ENCODE data around the gene UBN2. TPM values are rescaled to one million over a fixed set of nuclear protein-coding genes. Genes with fewer than 3 reads are reported as not detected.

The UBN2 gene
- total RNA-seq, 1 experiment from 2014 or later: 14.8 TPM

GRCh38 chr7:139317939-139318505, 87.0 kb downstream of the UBN2 start:
- CTCF ChIA-PET: no interaction called here
- ATAC-seq: no peak
- H4K20me1 ChIP-seq (ENCODE audit: insufficient read depth): no peaks in the 10 kb centered on the region

More at GRCh38 chr7:139317939-139318505, 87.0 kb downstream of the UBN2 start:
- no peaks in the 10 kb centered on the region for H3K27me3 ChIP-seq (ENCODE audit: insufficient read depth, low read length)
- no peaks in the 10 kb centered on the region for H3K36me3 ChIP-seq (ENCODE audit: control insufficient read depth in 1 of 2, insufficient read depth in 2 of 2, low read length in 2 of 2)
- TF ChIP-seq ZFX (IDR thresholded peaks at IDR 0.05) (no peak), EGR1 (IDR thresholded peaks at IDR 0.05; ENCODE audit: low read depth) (no peak), POLR2A (IDR thresholded peaks at IDR 0.05; ENCODE audit: borderline replicate concordance, extremely low read depth, insufficient read depth, insufficient read length) (no peak), ATF3 (IDR thresholded peaks at IDR 0.05) (no peak), SIN3A (IDR thresholded peaks at IDR 0.05; ENCODE audit: low read depth) (no peak), FOSL1 (IDR thresholded peaks at IDR 0.05; ENCODE audit: low read depth) (no peak), JUND (IDR thresholded peaks at IDR 0.05) (no peak), EZH2phosphoT487 (IDR thresholded peaks at IDR 0.05; ENCODE audit: borderline replicate concordance) (no peak), CEBPB (IDR thresholded peaks at IDR 0.05; ENCODE audit: low read depth) (no peak), ZNF274 (IDR thresholded peaks at IDR 0.05; ENCODE audit: low read depth, low read length) (no peak)
- TF ChIP-seq, protein P1, sequence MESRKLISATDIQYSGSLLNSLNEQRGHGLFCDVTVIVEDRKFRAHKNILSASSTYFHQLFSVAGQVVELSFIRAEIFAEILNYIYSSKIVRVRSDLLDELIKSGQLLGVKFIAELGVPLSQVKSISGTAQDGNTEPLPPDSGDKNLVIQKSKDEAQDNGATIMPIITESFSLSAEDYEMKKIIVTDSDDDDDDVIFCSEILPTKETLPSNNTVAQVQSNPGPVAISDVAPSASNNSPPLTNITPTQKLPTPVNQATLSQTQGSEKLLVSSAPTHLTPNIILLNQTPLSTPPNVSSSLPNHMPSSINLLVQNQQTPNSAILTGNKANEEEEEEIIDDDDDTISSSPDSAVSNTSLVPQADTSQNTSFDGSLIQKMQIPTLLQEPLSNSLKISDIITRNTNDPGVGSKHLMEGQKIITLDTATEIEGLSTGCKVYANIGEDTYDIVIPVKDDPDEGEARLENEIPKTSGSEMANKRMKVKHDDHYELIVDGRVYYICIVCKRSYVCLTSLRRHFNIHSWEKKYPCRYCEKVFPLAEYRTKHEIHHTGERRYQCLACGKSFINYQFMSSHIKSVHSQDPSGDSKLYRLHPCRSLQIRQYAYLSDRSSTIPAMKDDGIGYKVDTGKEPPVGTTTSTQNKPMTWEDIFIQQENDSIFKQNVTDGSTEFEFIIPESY (IDR thresholded peaks at IDR 0.05; ENCODE audit: extremely low read depth, insufficient replicate concordance, low read length): no peak
- no peak overlapping the region for H3K4me3 ChIP-seq (replicated peaks in 1 of 2; ENCODE audit: low read depth in 1 of 2, low read length in 2 of 2)
- H3K9me2 ChIP-seq (ENCODE audit: insufficient read depth): no peaks in the 10 kb centered on the region
- no peak for DNase-seq (ENCODE audit: low read depth, low spot score)
- H3K9me3 ChIP-seq (ENCODE audit: control insufficient read depth in 1 of 2, insufficient read depth in 1 of 2, low read depth in 1 of 2, low read length in 2 of 2): no peaks in the 10 kb centered on the region
- peaks cover 0 to 3% of the 10 kb centered on the region in 2 experiments; a peak in 1 of 4 replicates for H3K4me1 ChIP-seq (ENCODE audit: control insufficient read depth in 1 of 2, insufficient read depth in 2 of 2, low read length in 2 of 2)
- ChIA-PET POLR2A (no interaction called here), RAD21 (ENCODE audit: low non-redundant PET in 1 of 2, low total read pairs in 2 of 2, uncharacterized antibody in 2 of 2, unreplicated experiment in 2 of 2) (no interaction called here)
- no peaks in the 10 kb centered on the region for H3K79me2 ChIP-seq (ENCODE audit: insufficient read depth, low read length)
- H2AFZ ChIP-seq (ENCODE audit: low read depth, low read length, poor library complexity, severe bottlenecking): no peak overlapping the region
- H3K27ac ChIP-seq (ENCODE audit: low read depth, low read length): no peak overlapping the region
- H3K9ac ChIP-seq (ENCODE audit: low read length): no peak overlapping the region
- H3K4me2 ChIP-seq (ENCODE audit: low read length): no peak overlapping the region
- intact Hi-C loops (cut with micrococcal nuclease): no loop called here
- no TSS peak for BruUV-seq (replicated peaks)
